Epithelial cell of proximal tubule (primary cell): ENCODE measurements around the gene PODXL. TPM values are rescaled to one million over a fixed set of nuclear protein-coding genes. Genes with fewer than 3 reads are reported as not detected.

Experiments used
- DNase-seq: peaks from one replicate; pipeline ENCODE4 v3.0.0-alpha.2; 2011; ENCODE audit warnings: low read depth
- H3K4me3 ChIP-seq: 2 replicates; pipeline ENCODE4 v1.5.1; 2011; ENCODE audit warnings: low read depth, mild to moderate bottlenecking, low read length
- total RNA-seq: library from RNA; depleted of rRNA; stranded (reverse); fragments of >200 nt; gene quantifications from 2 replicates; pipeline ENCODE4 v1.2.3, GENCODE V29; 2015
- TF ChIP-seq, protein P1 (sequence below): conservative IDR thresholded peaks from 2 replicates; pipeline ENCODE4 v1.5.1; 2012; ENCODE audit warnings: low read depth, mild to moderate bottlenecking, low read length

PODXL gene
- total RNA-seq, 1 donor from 2014 or later, result 26.3 TPM

GRCh38 chr7:131600085-131600881 is 43.9 kb upstream of the PODXL start:
- no peak overlapping the region for H3K4me3 ChIP-seq
- TF ChIP-seq, protein P1, sequence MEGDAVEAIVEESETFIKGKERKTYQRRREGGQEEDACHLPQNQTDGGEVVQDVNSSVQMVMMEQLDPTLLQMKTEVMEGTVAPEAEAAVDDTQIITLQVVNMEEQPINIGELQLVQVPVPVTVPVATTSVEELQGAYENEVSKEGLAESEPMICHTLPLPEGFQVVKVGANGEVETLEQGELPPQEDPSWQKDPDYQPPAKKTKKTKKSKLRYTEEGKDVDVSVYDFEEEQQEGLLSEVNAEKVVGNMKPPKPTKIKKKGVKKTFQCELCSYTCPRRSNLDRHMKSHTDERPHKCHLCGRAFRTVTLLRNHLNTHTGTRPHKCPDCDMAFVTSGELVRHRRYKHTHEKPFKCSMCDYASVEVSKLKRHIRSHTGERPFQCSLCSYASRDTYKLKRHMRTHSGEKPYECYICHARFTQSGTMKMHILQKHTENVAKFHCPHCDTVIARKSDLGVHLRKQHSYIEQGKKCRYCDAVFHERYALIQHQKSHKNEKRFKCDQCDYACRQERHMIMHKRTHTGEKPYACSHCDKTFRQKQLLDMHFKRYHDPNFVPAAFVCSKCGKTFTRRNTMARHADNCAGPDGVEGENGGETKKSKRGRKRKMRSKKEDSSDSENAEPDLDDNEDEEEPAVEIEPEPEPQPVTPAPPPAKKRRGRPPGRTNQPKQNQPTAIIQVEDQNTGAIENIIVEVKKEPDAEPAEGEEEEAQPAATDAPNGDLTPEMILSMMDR, result no peak
- no peak for DNase-seq

GRCh38 chr7:131596785-131597184 is 40.4 kb upstream of the PODXL start:
- no peak for DNase-seq
- TF ChIP-seq, protein P1, result no peak
- no peak overlapping the region for H3K4me3 ChIP-seq

- no peak for DNase-seq
- no peak overlapping the region for H3K4me3 ChIP-seq
- TF ChIP-seq, protein P1, result no peak
Measured at GRCh38 chr7:131595699-131596098, 39.3 kb upstream of the PODXL start.

DNA sequence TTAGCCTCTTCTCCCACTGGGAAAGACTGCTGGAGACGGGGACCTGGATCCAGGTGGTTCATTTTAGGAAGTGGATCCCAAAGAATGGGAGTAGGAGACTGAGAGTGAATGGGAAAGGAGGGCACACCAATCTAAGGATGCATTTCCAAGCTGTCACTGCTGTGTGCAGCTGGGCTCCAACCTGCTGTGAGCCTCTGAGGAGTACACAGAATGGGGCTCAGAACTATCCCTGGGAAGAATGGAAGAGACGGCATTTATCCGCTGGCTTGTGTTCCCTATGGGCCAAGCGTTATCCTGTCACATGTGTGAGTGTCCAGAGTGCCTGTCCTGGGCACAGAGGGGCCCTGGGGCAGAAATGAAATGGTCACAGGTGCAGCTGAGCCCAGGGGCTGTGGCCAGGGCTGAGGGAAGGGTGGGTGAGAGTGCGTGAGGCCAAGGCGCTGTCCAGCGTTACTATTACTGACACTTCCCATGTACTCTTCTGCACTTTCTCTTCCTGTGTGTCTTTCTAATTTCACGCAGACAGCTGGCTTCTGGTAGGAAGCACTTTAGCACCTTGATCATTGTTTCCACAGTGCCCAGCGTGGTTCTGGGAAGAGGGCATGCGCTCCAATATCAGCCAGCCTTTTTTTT is 35.4 kb upstream of the PODXL start:
- DNase-seq, result no peak
- no peak overlapping the region for H3K4me3 ChIP-seq
- TF ChIP-seq, protein P1, result no peak

GRCh38 chr7:131587315-131587923 is 31.0 kb upstream of the PODXL start:
- no peak for DNase-seq
- H3K4me3 ChIP-seq, result no peak overlapping the region
- TF ChIP-seq, protein P1, result no peak

GRCh38 chr7:131586759-131587158 is 30.3 kb upstream of the PODXL start:
- TF ChIP-seq, protein P1, result no peak
- no peak for DNase-seq
- H3K4me3 ChIP-seq, result no peak overlapping the region
